ENCODE results near the gene BTBD16. TPM values are rescaled to one million over a fixed set of nuclear protein-coding genes. Genes with fewer than 3 reads are reported as not detected.

Gene BTBD16
- total and polyA plus RNA-seq, 7 experiments from 2014 or later: not detected

GRCh38 chr10:122252805-122253204 is 18.3 kb upstream of the BTBD16 start:
- Mint-ChIP-seq H3K4me1 (no peaks in the 10 kb centered on the region), H3K27me3 (peaks cover 0 to 23% (median 6%) of the 10 kb centered on the region in 5 donors), H3K36me3 (no peaks in the 10 kb centered on the region), H3K4me3 (no peak overlapping the region), H3K27ac (no peak overlapping the region), H3K9me3 (no peaks in the 10 kb centered on the region)
- ATAC-seq (no peak), DNase-seq (no peak)
- H3K27ac ChIP-seq (ENCODE audit: low read depth, low read length): no peak overlapping the region
- CTCF ChIA-PET: no interaction called here
- intact Hi-C loops (cut with micrococcal nuclease): no loop called here
- no peaks in the 10 kb centered on the region for H3K36me3 ChIP-seq (ENCODE audit: control insufficient read depth in 2 of 3, insufficient read depth in 3 of 3, low read length in 3 of 3)
- no peaks in the 10 kb centered on the region for H3K9me3 ChIP-seq (ENCODE audit: control insufficient read depth in 2 of 3, low read length in 3 of 3)
- no peaks in the 10 kb centered on the region for H3K4me1 ChIP-seq (ENCODE audit: control insufficient read depth in 2 of 2, insufficient read depth in 2 of 2, low read length in 2 of 2)
- H3K27me3 ChIP-seq (ENCODE audit: control insufficient read depth in 2 of 2, insufficient read depth in 2 of 2, low read length in 2 of 2): no peaks in the 10 kb centered on the region
- no peak overlapping the region for H3K4me3 ChIP-seq (ENCODE audit: low read length)
- POLR2A ChIA-PET: no interaction called here

GRCh38 chr10:122253605-122254004 is 17.5 kb upstream of the BTBD16 start:
- no peak for DNase-seq
- intact Hi-C loops (cut with micrococcal nuclease): no loop called here
- Histone ChIP-seq H3K4me1 (ENCODE audit: control insufficient read depth in 2 of 2, insufficient read depth in 2 of 2, low read length in 2 of 2) (no peaks in the 10 kb centered on the region), H3K27me3 (ENCODE audit: control insufficient read depth in 2 of 2, insufficient read depth in 2 of 2, low read length in 2 of 2) (no peaks in the 10 kb centered on the region), H3K9me3 (ENCODE audit: control insufficient read depth in 2 of 3, low read length in 3 of 3) (no peaks in the 10 kb centered on the region), H3K27ac (ENCODE audit: low read depth, low read length) (no peak overlapping the region), H3K4me3 (ENCODE audit: low read length) (no peak overlapping the region), H3K36me3 (ENCODE audit: control insufficient read depth in 2 of 3, insufficient read depth in 3 of 3, low read length in 3 of 3) (no peaks in the 10 kb centered on the region)
- no peaks in the 10 kb centered on the region for H3K36me3 Mint-ChIP-seq
- no peaks in the 10 kb centered on the region for H3K9me3 Mint-ChIP-seq
- POLR2A ChIA-PET: no interaction called here
- H3K27ac Mint-ChIP-seq: no peak overlapping the region
- peaks cover 0 to 19% (median 4%) of the 10 kb centered on the region in 5 donors for H3K27me3 Mint-ChIP-seq
- no peaks in the 10 kb centered on the region for H3K4me1 Mint-ChIP-seq
- CTCF ChIA-PET: no interaction called here
- no peak overlapping the region for H3K4me3 Mint-ChIP-seq
- ATAC-seq: no peak

GRCh38 chr10:122254831-122255230 is 16.3 kb upstream of the BTBD16 start:
- H3K27me3 ChIP-seq (ENCODE audit: control insufficient read depth in 2 of 2, insufficient read depth in 2 of 2, low read length in 2 of 2): no peaks in the 10 kb centered on the region
- intact Hi-C loops (cut with micrococcal nuclease): no loop called here
- no peaks in the 10 kb centered on the region for H3K9me3 ChIP-seq (ENCODE audit: control insufficient read depth in 2 of 3, low read length in 3 of 3)
- POLR2A ChIA-PET: no interaction called here
- no peaks in the 10 kb centered on the region for H3K36me3 ChIP-seq (ENCODE audit: control insufficient read depth in 2 of 3, insufficient read depth in 3 of 3, low read length in 3 of 3)
- DNase-seq: no peak
- Mint-ChIP-seq H3K4me1 (no peaks in the 10 kb centered on the region), H3K27me3 (peaks cover 1 to 14% (median 6%) of the 10 kb centered on the region in 5 donors), H3K27ac (no peak overlapping the region), H3K9me3 (peaks cover 0 to under 1% (median 0%) of the 10 kb centered on the region in 11 donors), H3K36me3 (no peaks in the 10 kb centered on the region), H3K4me3 (no peak overlapping the region)
- CTCF ChIA-PET: no interaction called here
- ATAC-seq: no peak
- H3K4me3 ChIP-seq (ENCODE audit: low read length): no peak overlapping the region
- H3K27ac ChIP-seq (ENCODE audit: low read depth, low read length): no peak overlapping the region
- H3K4me1 ChIP-seq (ENCODE audit: control insufficient read depth in 2 of 2, insufficient read depth in 2 of 2, low read length in 2 of 2): no peaks in the 10 kb centered on the region

- ATAC-seq: no peak
- peaks cover 0 to 5% (median 0%) of the 10 kb centered on the region in 11 donors for H3K9me3 Mint-ChIP-seq
- Histone ChIP-seq H3K27me3 (ENCODE audit: control insufficient read depth in 2 of 2, insufficient read depth in 2 of 2, low read length in 2 of 2) (no peaks in the 10 kb centered on the region), H3K27ac (ENCODE audit: low read depth, low read length) (no peak overlapping the region), H3K4me3 (ENCODE audit: low read length) (no peak overlapping the region), H3K36me3 (ENCODE audit: control insufficient read depth in 2 of 3, insufficient read depth in 3 of 3, low read length in 3 of 3) (no peaks in the 10 kb centered on the region), H3K4me1 (ENCODE audit: control insufficient read depth in 2 of 2, insufficient read depth in 2 of 2, low read length in 2 of 2) (no peaks in the 10 kb centered on the region), H3K9me3 (ENCODE audit: control insufficient read depth in 2 of 3, low read length in 3 of 3) (no peaks in the 10 kb centered on the region)
- H3K27ac Mint-ChIP-seq: no peak overlapping the region
- H3K36me3 Mint-ChIP-seq: no peaks in the 10 kb centered on the region
- no peaks in the 10 kb centered on the region for H3K4me1 Mint-ChIP-seq
- peaks cover 5 to 15% (median 10%) of the 10 kb centered on the region in 5 donors for H3K27me3 Mint-ChIP-seq
- POLR2A ChIA-PET: no interaction called here
- H3K4me3 Mint-ChIP-seq: no peak overlapping the region
- intact Hi-C loops (cut with micrococcal nuclease): no loop called here
- DNase-seq: no peak
- CTCF ChIA-PET: no interaction called here
Observed at GRCh38 chr10:122255509-122256301, 15.4 kb upstream of the BTBD16 start.

GRCh38 chr10:122257041-122257440 is 14.1 kb upstream of the BTBD16 start:
- peaks cover 5 to 21% (median 15%) of the 10 kb centered on the region in 5 donors for H3K27me3 Mint-ChIP-seq
- DNase-seq (no peak), ATAC-seq (no peak)
- H3K9me3 ChIP-seq (ENCODE audit: control insufficient read depth in 2 of 3, low read length in 3 of 3): no peaks in the 10 kb centered on the region
- no peaks in the 10 kb centered on the region for H3K27me3 ChIP-seq (ENCODE audit: control insufficient read depth in 2 of 2, insufficient read depth in 2 of 2, low read length in 2 of 2)
- H3K4me1 Mint-ChIP-seq: no peaks in the 10 kb centered on the region
- no peaks in the 10 kb centered on the region for H3K36me3 ChIP-seq (ENCODE audit: control insufficient read depth in 2 of 3, insufficient read depth in 3 of 3, low read length in 3 of 3)
- no peak overlapping the region for H3K4me3 ChIP-seq (ENCODE audit: low read length)
- no peak overlapping the region for H3K27ac ChIP-seq (ENCODE audit: low read depth, low read length)
- ChIA-PET POLR2A (no interaction called here), CTCF (no interaction called here)
- H3K4me3 Mint-ChIP-seq: no peak overlapping the region
- no peak overlapping the region for H3K27ac Mint-ChIP-seq
- peaks cover 0 to 4% (median 0%) of the 10 kb centered on the region in 5 donors for H3K36me3 Mint-ChIP-seq
- intact Hi-C loops (cut with micrococcal nuclease): no loop called here
- H3K9me3 Mint-ChIP-seq: peaks cover 0 to 12% (median 5%) of the 10 kb centered on the region in 11 donors
- no peaks in the 10 kb centered on the region for H3K4me1 ChIP-seq (ENCODE audit: control insufficient read depth in 2 of 2, insufficient read depth in 2 of 2, low read length in 2 of 2)

- H3K27me3 Mint-ChIP-seq: peaks cover 5 to 26% (median 18%) of the 10 kb centered on the region in 5 donors
- intact Hi-C loops (cut with micrococcal nuclease): no loop called here
- H3K36me3 ChIP-seq (ENCODE audit: control insufficient read depth in 2 of 3, insufficient read depth in 3 of 3, low read length in 3 of 3): no peaks in the 10 kb centered on the region
- H3K27me3 ChIP-seq (ENCODE audit: control insufficient read depth in 2 of 2, insufficient read depth in 2 of 2, low read length in 2 of 2): no peaks in the 10 kb centered on the region
- no peak overlapping the region for H3K27ac Mint-ChIP-seq
- peaks cover 0 to 21% (median 11%) of the 10 kb centered on the region in 11 donors for H3K9me3 Mint-ChIP-seq
- H3K4me1 ChIP-seq (ENCODE audit: control insufficient read depth in 2 of 2, insufficient read depth in 2 of 2, low read length in 2 of 2): no peaks in the 10 kb centered on the region
- H3K4me3 ChIP-seq (ENCODE audit: low read length): no peak overlapping the region
- ATAC-seq (peak; percentile 31), DNase-seq (no peak)
- ChIA-PET CTCF (interaction anchor here (0.5 to 1.3 kb wide), 2 partner anchors 10 to 39 kb away, joined by 3 to 5 read pairs; no protein-coding TSS in a partner anchor), POLR2A (no interaction called here)
- H3K4me1 Mint-ChIP-seq: no peaks in the 10 kb centered on the region
- peaks cover 0 to 5% (median 0%) of the 10 kb centered on the region in 5 donors for H3K36me3 Mint-ChIP-seq
- H3K27ac ChIP-seq (ENCODE audit: low read depth, low read length): no peak overlapping the region
- H3K4me3 Mint-ChIP-seq: no peak overlapping the region
- no peaks in the 10 kb centered on the region for H3K9me3 ChIP-seq (ENCODE audit: control insufficient read depth in 2 of 3, low read length in 3 of 3)
Observed at GRCh38 chr10:122258136-122259074, 12.7 kb upstream of the BTBD16 start.
